ENCODE results near the gene GRID1. TPM values are rescaled to one million over a fixed set of nuclear protein-coding genes. Genes with fewer than 3 reads are reported as not detected.

Gene GRID1
- total RNA-seq, 4 donors from 2014 or later = 0.03 to 2.7 (median 0.49) TPM

- no peak for DNase-seq
- no peaks in the 10 kb centered on the region for H3K36me3 ChIP-seq
- WGBS, 2 donors = 7 to 26% methylated on average over 9 to 11 of the region's 18 CpGs
- no peak overlapping the region for H3K4me3 ChIP-seq
- H3K4me1 ChIP-seq = peaks cover 18 to 37% (median 20%) of the 10 kb centered on the region in 3 donors
- peaks cover 0 to 18% (median 0%) of the 10 kb centered on the region in 4 donors for H3K27me3 ChIP-seq
- intact Hi-C loops (cut with DNase I) = no loop called here
- no peak overlapping the region for H3K27ac ChIP-seq
- TF ChIP-seq CTCF (IDR thresholded peaks at IDR 0.05) = no peak
- TF ChIP-seq POLR2A (IDR thresholded peaks at IDR 0.05) = no peak
- H3K9me3 ChIP-seq = no peaks in the 10 kb centered on the region
These were observed 35.8 kb upstream of the GRID1 start for GRCh38 chr10:86402283-86402941.

- Histone ChIP-seq H3K9me3 (no peaks in the 10 kb centered on the region), H3K4me3 (peak overlapping the region; percentile 49 to 71 (median 61)), H3K27me3 (peaks cover 0 to 23% (median 0%) of the 10 kb centered on the region in 4 donors), H3K36me3 (no peaks in the 10 kb centered on the region), H3K27ac (peak overlapping the region; percentile 45 to 86 (median 84)), H3K4me1 (peaks cover 18 to 37% (median 20%) of the 10 kb centered on the region in 3 donors)
- DNase-seq = no peak
- intact Hi-C loops (cut with DNase I) = no loop called here
- TF ChIP-seq POLR2A (IDR thresholded peaks at IDR 0.05) (no peak), CTCF (IDR thresholded peaks at IDR 0.05) (no peak)
- 6 to 24% methylated on average over 17 to 24 of the region's 27 CpGs for WGBS, 2 donors
These were observed 35.1 kb upstream of the GRID1 start for GRCh38 chr10:86401588-86402282.

- H3K9me3 ChIP-seq = no peaks in the 10 kb centered on the region
- TF ChIP-seq POLR2A (IDR thresholded peaks at IDR 0.05) (no peak), CTCF (IDR thresholded peaks at IDR 0.05) (no peak)
- peak overlapping the region; percentile 49 to 71 (median 61) for H3K4me3 ChIP-seq
- WGBS, 2 donors = 2% methylated on average over 14 of the region's 76 CpGs; no CpG with 5 or more reads in 1 of the 2 donors
- DNase-seq = no peak
- H3K4me1 ChIP-seq = peaks cover 18 to 37% (median 20%) of the 10 kb centered on the region in 3 donors
- no peaks in the 10 kb centered on the region for H3K36me3 ChIP-seq
- intact Hi-C loops (cut with DNase I) = no loop called here
- H3K27me3 ChIP-seq = peaks cover 0 to 23% (median 0%) of the 10 kb centered on the region in 4 donors
- peak overlapping the region; percentile 45 to 86 (median 84) for H3K27ac ChIP-seq
These were observed 34.4 kb upstream of the GRID1 start for GRCh38 chr10:86400705-86401587.

- H3K27me3 ChIP-seq = peaks cover 0 to 28% (median 0%) of the 10 kb centered on the region in 4 donors
- intact Hi-C loops (cut with DNase I) = loop anchor here (5.0 kb wide), 1 partner anchor 187 kb away; no protein-coding TSS in a partner anchor
- 0% methylated on average over 2 of the region's 90 CpGs; no CpG with 5 or more reads in 1 of the 2 donors for WGBS, 2 donors
- no peaks in the 10 kb centered on the region for H3K36me3 ChIP-seq
- no peaks in the 10 kb centered on the region for H3K9me3 ChIP-seq
- peak; percentile 61 for DNase-seq
- TF ChIP-seq POLR2A (IDR thresholded peaks at IDR 0.05) (peak in 1 of 4 donors; percentile 32), CTCF (IDR thresholded peaks at IDR 0.05) (peak; percentile 88 to 95 (median 92))
- peak overlapping the region; percentile 49 to 71 (median 61) for H3K4me3 ChIP-seq
- peak overlapping the region; percentile 45 to 86 (median 84) for H3K27ac ChIP-seq
- peaks cover 18 to 37% (median 20%) of the 10 kb centered on the region in 3 donors for H3K4me1 ChIP-seq
These were observed 33.5 kb upstream of the GRID1 start for GRCh38 chr10:86399879-86400704.

Data from esophagus squamous epithelium (tissue), 5 donors.